GM12864 (cell line): Measurements from ENCODE around the gene MED13.

ENCODE experiments used
- DNase-seq: peaks from one replicate; pipeline ENCODE4 v3.0.0-alpha.2; 2011; ENCODE audit warnings: low read depth
- H3K4me3 ChIP-seq: 2 replicates; pipeline ENCODE4 v1.5.1; 2011; ENCODE audit warnings: mild to moderate bottlenecking, low read depth, low read length, control low read depth
- CTCF ChIP-seq: IDR thresholded peaks from 2 replicates; pipeline ENCODE4 v1.5.1; 2011; ENCODE audit warnings: low read depth, mild to moderate bottlenecking, moderate library complexity, low read length, control low read depth, inconsistent platforms; ENCODE audit errors: missing control alignments

The MED13 gene

GRCh38 chr17:61967729-61968128 is 97.3 kb downstream of the MED13 start:
- no peak for TF ChIP-seq CTCF
- no peak for DNase-seq
- H3K4me3 ChIP-seq, result no peak overlapping the region

- no peak for TF ChIP-seq CTCF
- no peak overlapping the region for H3K4me3 ChIP-seq
- no peak for DNase-seq
These were observed 98.9 kb downstream of the MED13 start for GRCh38 chr17:61966191-61966590.

- no peak for TF ChIP-seq CTCF
- no peak overlapping the region for H3K4me3 ChIP-seq
- no peak for DNase-seq
These were observed 109.5 kb downstream of the MED13 start for GRCh38 chr17:61955619-61956018.

GRCh38 chr17:61947367-61948078 is 117.6 kb downstream of the MED13 start:
- H3K4me3 ChIP-seq, result no peak overlapping the region
- no peak for TF ChIP-seq CTCF
- DNase-seq, result no peak

GRCh38 chr17:61946359-61946758 is 118.7 kb downstream of the MED13 start:
- DNase-seq, result no peak
- no peak overlapping the region for H3K4me3 ChIP-seq
- no peak for TF ChIP-seq CTCF

- TF ChIP-seq CTCF, result no peak
- no peak for DNase-seq
- no peak overlapping the region for H3K4me3 ChIP-seq
These were observed 122.0 kb downstream of the MED13 start for GRCh38 chr17:61943117-61943516.

GRCh38 chr17:61942085-61942484 is 123.0 kb downstream of the MED13 start:
- no peak for DNase-seq
- TF ChIP-seq CTCF, result no peak
- no peak overlapping the region for H3K4me3 ChIP-seq
